ENCODE data around the gene GMPR2.

The GMPR2 gene

GRCh38 chr14:24232645-24233537 lies at the start of gene GMPR2:
Gene GMPR2 (plus strand): TSS chr14:24232929. CDS start chr14:24233254, 325 bp downstream.
- H3K27me3 Mint-ChIP-seq (ENCODE audit: low read depth, poor library complexity), result no peaks in the 10 kb centered on the region
- no peak for DNase-seq
- H3K36me3 Mint-ChIP-seq (ENCODE audit: low read depth), result peaks cover 28% of the 10 kb centered on the region
- peaks cover 32% of the 10 kb centered on the region for H3K4me1 Mint-ChIP-seq
- peak within 1 kb of the TSS; percentile 95 for H3K4me3 Mint-ChIP-seq
- peak within 1 kb of the TSS; percentile 91 for H3K27ac Mint-ChIP-seq
- no peaks in the 10 kb centered on the region for H3K9me3 Mint-ChIP-seq
- no peak for TF ChIP-seq CTCF (IDR thresholded peaks at IDR 0.05)

- H3K9me3 Mint-ChIP-seq, result no peaks in the 10 kb centered on the region
- peaks cover 20% of the 10 kb centered on the region for H3K4me1 Mint-ChIP-seq
- DNase-seq, result no peak
- H3K36me3 Mint-ChIP-seq (ENCODE audit: low read depth), result peaks cover 21% of the 10 kb centered on the region
- H3K27ac Mint-ChIP-seq, result no peak overlapping the region
- no peak for TF ChIP-seq CTCF (IDR thresholded peaks at IDR 0.05)
- peaks cover 6% of the 10 kb centered on the region for H3K27me3 Mint-ChIP-seq (ENCODE audit: low read depth, poor library complexity)
- no peak overlapping the region for H3K4me3 Mint-ChIP-seq
These were observed 49.7 kb upstream of the GMPR2 start for GRCh38 chr14:24183014-24183481.

GRCh38 chr14:24184104-24184970 lies 48.4 kb upstream of the GMPR2 start:
- Mint-ChIP-seq H3K36me3 (ENCODE audit: low read depth) (peaks cover 13% of the 10 kb centered on the region), H3K27ac (no peak overlapping the region), H3K27me3 (ENCODE audit: low read depth, poor library complexity) (peaks cover 6% of the 10 kb centered on the region), H3K4me1 (peaks cover 23% of the 10 kb centered on the region), H3K9me3 (no peaks in the 10 kb centered on the region), H3K4me3 (no peak overlapping the region)
- DNase-seq, result no peak
- no peak for TF ChIP-seq CTCF (IDR thresholded peaks at IDR 0.05)

GRCh38 chr14:24185026-24185425 lies 47.7 kb upstream of the GMPR2 start:
- DNase-seq, result no peak
- no peaks in the 10 kb centered on the region for H3K9me3 Mint-ChIP-seq
- TF ChIP-seq CTCF (IDR thresholded peaks at IDR 0.05), result no peak
- no peak overlapping the region for H3K4me3 Mint-ChIP-seq
- peaks cover 12% of the 10 kb centered on the region for H3K36me3 Mint-ChIP-seq (ENCODE audit: low read depth)
- H3K4me1 Mint-ChIP-seq, result peaks cover 28% of the 10 kb centered on the region
- H3K27me3 Mint-ChIP-seq (ENCODE audit: low read depth, poor library complexity), result peaks cover 8% of the 10 kb centered on the region
- no peak overlapping the region for H3K27ac Mint-ChIP-seq

GRCh38 chr14:24185741-24186140 lies 47.0 kb upstream of the GMPR2 start:
- no peak for DNase-seq
- Mint-ChIP-seq H3K4me3 (no peak overlapping the region), H3K27me3 (ENCODE audit: low read depth, poor library complexity) (peaks cover 10% of the 10 kb centered on the region), H3K27ac (no peak overlapping the region), H3K4me1 (peaks cover 32% of the 10 kb centered on the region), H3K9me3 (no peaks in the 10 kb centered on the region), H3K36me3 (ENCODE audit: low read depth) (peaks cover 14% of the 10 kb centered on the region)
- no peak for TF ChIP-seq CTCF (IDR thresholded peaks at IDR 0.05)

Measured in nephron progenitor cell (in vitro differentiated cells).